OCI-LY7 (cell line): ENCODE results near the gene TLCD5.

ENCODE experiments used
- EZH2phosphoT487 ChIP-seq: fragments of 200-600 bp; sonication (generic); IDR thresholded peaks from 2 replicates; pipeline ENCODE4 v1.6.1; 2018; ENCODE audit warnings: low read depth, borderline replicate concordance, mild to moderate bottlenecking, mixed run types, antibody characterized with exemption, low read length, moderate library complexity, mixed read lengths
- TF ChIP-seq, protein P1 (sequence below): fragments of 200-600 bp; sonication (generic); conservative IDR thresholded peaks from 2 replicates; pipeline ENCODE4 v1.5.1; 2014; ENCODE audit warnings: mild to moderate bottlenecking, antibody characterized with exemption, low read length, moderate library complexity, mixed read lengths

- TF ChIP-seq, protein P1, sequence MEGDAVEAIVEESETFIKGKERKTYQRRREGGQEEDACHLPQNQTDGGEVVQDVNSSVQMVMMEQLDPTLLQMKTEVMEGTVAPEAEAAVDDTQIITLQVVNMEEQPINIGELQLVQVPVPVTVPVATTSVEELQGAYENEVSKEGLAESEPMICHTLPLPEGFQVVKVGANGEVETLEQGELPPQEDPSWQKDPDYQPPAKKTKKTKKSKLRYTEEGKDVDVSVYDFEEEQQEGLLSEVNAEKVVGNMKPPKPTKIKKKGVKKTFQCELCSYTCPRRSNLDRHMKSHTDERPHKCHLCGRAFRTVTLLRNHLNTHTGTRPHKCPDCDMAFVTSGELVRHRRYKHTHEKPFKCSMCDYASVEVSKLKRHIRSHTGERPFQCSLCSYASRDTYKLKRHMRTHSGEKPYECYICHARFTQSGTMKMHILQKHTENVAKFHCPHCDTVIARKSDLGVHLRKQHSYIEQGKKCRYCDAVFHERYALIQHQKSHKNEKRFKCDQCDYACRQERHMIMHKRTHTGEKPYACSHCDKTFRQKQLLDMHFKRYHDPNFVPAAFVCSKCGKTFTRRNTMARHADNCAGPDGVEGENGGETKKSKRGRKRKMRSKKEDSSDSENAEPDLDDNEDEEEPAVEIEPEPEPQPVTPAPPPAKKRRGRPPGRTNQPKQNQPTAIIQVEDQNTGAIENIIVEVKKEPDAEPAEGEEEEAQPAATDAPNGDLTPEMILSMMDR: no peak
- no peak for TF ChIP-seq EZH2phosphoT487
These were observed 4.5 kb downstream of the TLCD5 start for GRCh38 chr11:120329556-120329955.
